ENCODE results near the gene NUSAP1. TPM values are rescaled to one million over a fixed set of nuclear protein-coding genes. Genes with fewer than 3 reads are reported as not detected.
"Not testable (repeated sequence)": the region's sequence is repeated elsewhere in the genome, so short reads cannot be mapped to it uniquely, and the experiment has no call there.

Gene NUSAP1
- total RNA-seq, 2 experiments from 2014 or later, result 179 to 206 TPM

- ATAC-seq, result peak; percentile 57
- ChIA-PET CTCF (interaction anchor here (0.5 to 1.2 kb wide), 3 partner anchors 15 to 519 kb away, joined by 3 to 4 read pairs (median 3); no protein-coding TSS in a partner anchor), POLR2A (interaction anchor here (0.6 kb wide), 1 partner anchor 139 kb away, joined by 10 read pairs; no protein-coding TSS in a partner anchor)
- Mint-ChIP-seq H3K4me3 (no peak overlapping the region), H3K4me1 (peaks cover 22% of the 10 kb centered on the region), H3K9me3 (ENCODE audit: low read depth) (no peaks in the 10 kb centered on the region), H3K27me3 (no peaks in the 10 kb centered on the region), H3K36me3 (ENCODE audit: low read depth) (peaks cover 51% of the 10 kb centered on the region), H3K27ac (no peak overlapping the region)
- DNase-seq, result no peak
- intact Hi-C loops (cut with DNase I, micrococcal nuclease), result no loop called here
Observed at GRCh38 chr15:41291065-41291631, 41.5 kb upstream of the NUSAP1 start.

GRCh38 chr15:41292521-41292920, 40.2 kb upstream of the NUSAP1 start:
- intact Hi-C loops (cut with DNase I, micrococcal nuclease), result no loop called here
- Mint-ChIP-seq H3K9me3 (ENCODE audit: low read depth) (no peaks in the 10 kb centered on the region), H3K27me3 (no peaks in the 10 kb centered on the region), H3K27ac (no peak overlapping the region), H3K4me3 (no peak overlapping the region), H3K36me3 (ENCODE audit: low read depth) (peaks cover 37% of the 10 kb centered on the region), H3K4me1 (peaks cover 13% of the 10 kb centered on the region)
- DNase-seq (no peak), ATAC-seq (no peak)
- POLR2A ChIA-PET, result no interaction called here
- CTCF ChIA-PET, result no interaction called here

DNA sequence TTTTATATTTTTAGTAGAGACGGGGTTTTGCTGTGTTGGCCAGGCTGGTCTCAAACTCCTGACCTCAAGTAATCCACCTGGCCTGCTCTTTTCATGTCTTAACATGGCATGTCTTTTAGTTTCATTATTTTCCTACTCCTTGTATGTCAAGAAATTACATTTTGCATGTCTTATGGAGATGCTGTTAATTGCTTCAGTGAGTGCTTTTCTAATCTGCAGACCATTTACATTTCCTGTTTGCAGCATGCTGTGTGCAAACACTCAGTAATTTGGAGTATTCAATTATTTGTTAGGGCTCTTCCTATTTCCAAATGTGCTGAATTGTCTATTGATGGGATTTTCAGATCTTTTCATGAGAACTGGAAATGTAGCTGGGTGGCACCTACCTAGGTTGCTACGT, 31.5 kb upstream of the NUSAP1 start:
- H3K9me3 Mint-ChIP-seq (ENCODE audit: low read depth); intact Hi-C loops (cut with DNase I, micrococcal nuclease); DNase-seq; H3K4me1 Mint-ChIP-seq; POLR2A ChIA-PET; ATAC-seq; H3K27me3 Mint-ChIP-seq; CTCF ChIA-PET; H3K27ac Mint-ChIP-seq; H3K4me3 Mint-ChIP-seq: not testable (repeated sequence)
- H3K36me3 Mint-ChIP-seq (ENCODE audit: low read depth), result peaks cover 22% of the 10 kb centered on the region

GRCh38 chr15:41301587-41301986, 31.1 kb upstream of the NUSAP1 start:
- ChIA-PET CTCF (no interaction called here), POLR2A (no interaction called here)
- no peak for ATAC-seq
- H3K36me3 Mint-ChIP-seq (ENCODE audit: low read depth), result peaks cover 22% of the 10 kb centered on the region
- H3K27me3 Mint-ChIP-seq, result no peaks in the 10 kb centered on the region
- no peak overlapping the region for H3K27ac Mint-ChIP-seq
- DNase-seq, result no peak
- H3K4me3 Mint-ChIP-seq, result no peak overlapping the region
- peaks cover 6% of the 10 kb centered on the region for H3K4me1 Mint-ChIP-seq
- no peaks in the 10 kb centered on the region for H3K9me3 Mint-ChIP-seq (ENCODE audit: low read depth)
- intact Hi-C loops (cut with DNase I, micrococcal nuclease), result no loop called here

DNA sequence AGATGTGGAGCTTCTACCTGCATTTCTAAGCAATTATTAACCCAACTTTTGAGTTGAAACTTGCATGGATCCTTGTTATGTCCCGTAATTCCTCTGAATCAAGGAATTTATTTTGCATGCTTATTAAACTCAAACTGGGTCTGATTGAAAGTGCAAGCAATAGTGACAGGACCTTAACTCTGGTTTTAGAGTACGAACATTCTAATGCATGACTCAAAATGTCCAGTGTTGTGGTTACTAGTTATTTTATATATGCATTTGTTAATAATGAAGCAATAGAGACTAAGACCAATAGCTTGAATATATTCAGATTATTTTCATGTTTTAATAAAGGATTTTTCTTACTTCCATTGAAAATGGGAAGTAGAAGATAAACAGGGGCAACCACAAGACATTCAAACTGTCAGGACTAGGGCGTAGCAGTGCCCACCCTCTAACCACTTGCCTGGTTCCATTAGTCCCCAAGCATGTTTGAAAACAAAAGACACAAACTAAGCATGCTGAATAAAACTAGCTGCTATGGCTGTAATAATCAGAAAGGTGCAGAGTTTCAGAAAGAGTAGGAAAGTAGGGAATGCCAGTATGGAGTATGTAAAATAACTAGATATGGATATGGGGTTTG, 28.4 kb upstream of the NUSAP1 start:
- Mint-ChIP-seq H3K27me3 (no peaks in the 10 kb centered on the region), H3K4me1 (peaks cover 6% of the 10 kb centered on the region), H3K27ac (no peak overlapping the region), H3K36me3 (ENCODE audit: low read depth) (peaks cover 14% of the 10 kb centered on the region), H3K4me3 (no peak overlapping the region), H3K9me3 (ENCODE audit: low read depth) (no peaks in the 10 kb centered on the region)
- DNase-seq, result no peak
- ChIA-PET CTCF (no interaction called here), POLR2A (no interaction called here)
- intact Hi-C loops (cut with DNase I, micrococcal nuclease), result no loop called here
- ATAC-seq, result no peak

GRCh38 chr15:41307679-41308078, 25.0 kb upstream of the NUSAP1 start:
- peaks cover 6% of the 10 kb centered on the region for H3K36me3 Mint-ChIP-seq (ENCODE audit: low read depth)
- H3K27me3 Mint-ChIP-seq, result no peaks in the 10 kb centered on the region
- no peaks in the 10 kb centered on the region for H3K4me1 Mint-ChIP-seq
- H3K27ac Mint-ChIP-seq, result no peak overlapping the region
- no peaks in the 10 kb centered on the region for H3K9me3 Mint-ChIP-seq (ENCODE audit: low read depth)
- ChIA-PET CTCF (no interaction called here), POLR2A (no interaction called here)
- no peak for DNase-seq
- intact Hi-C loops (cut with DNase I, micrococcal nuclease), result no loop called here
- no peak overlapping the region for H3K4me3 Mint-ChIP-seq
- no peak for ATAC-seq

DNA sequence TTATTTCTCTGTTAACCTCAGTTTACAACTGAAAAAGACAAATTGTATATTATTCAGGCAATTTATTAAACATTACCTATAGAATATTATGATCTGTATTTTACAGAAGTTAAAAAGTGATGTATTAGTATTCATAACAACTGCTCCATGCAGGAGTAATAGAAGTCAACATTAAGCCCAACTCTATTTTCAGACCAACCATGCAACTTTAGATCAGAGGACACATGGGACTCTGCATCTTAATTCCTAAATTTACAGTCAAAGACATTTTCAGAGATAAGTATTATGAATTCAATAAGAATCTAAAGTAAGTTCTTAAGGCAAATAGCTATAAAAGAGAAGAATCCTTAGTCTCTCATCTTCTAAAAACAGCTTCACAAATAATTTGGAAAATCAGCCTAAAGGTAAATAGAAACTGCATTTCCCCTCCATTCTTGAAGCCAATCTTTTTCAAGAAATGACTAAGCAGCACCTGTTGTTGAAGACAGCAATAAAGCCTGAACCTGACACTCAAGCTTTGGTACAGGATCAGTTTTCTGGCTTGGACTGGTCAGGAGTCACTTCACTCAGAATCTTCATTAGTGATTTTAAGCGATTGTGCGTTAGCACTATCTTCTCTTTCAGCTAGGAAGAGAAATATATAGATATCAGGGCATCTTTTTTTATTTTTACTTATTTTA, 23.3 kb upstream of the NUSAP1 start:
- H3K27ac Mint-ChIP-seq, result no peak overlapping the region
- no peak overlapping the region for H3K4me3 Mint-ChIP-seq
- POLR2A ChIA-PET, result interaction anchor here (0.6 kb wide), 1 partner anchor 36 kb away, joined by 3 read pairs; no protein-coding TSS in a partner anchor
- peaks cover 16% of the 10 kb centered on the region for H3K36me3 Mint-ChIP-seq (ENCODE audit: low read depth)
- no peaks in the 10 kb centered on the region for H3K27me3 Mint-ChIP-seq
- ATAC-seq (no peak), DNase-seq (no peak)
- intact Hi-C loops (cut with DNase I, micrococcal nuclease), result no loop called here
- H3K4me1 Mint-ChIP-seq, result no peaks in the 10 kb centered on the region
- CTCF ChIA-PET, result interaction anchor here (0.5 to 1.9 kb wide), 3 partner anchors 14 to 403 kb away, joined by 3 to 10 read pairs (median 3); no protein-coding TSS in a partner anchor
- H3K9me3 Mint-ChIP-seq (ENCODE audit: low read depth), result no peaks in the 10 kb centered on the region

- H3K36me3 Mint-ChIP-seq (ENCODE audit: low read depth); H3K27me3 Mint-ChIP-seq; DNase-seq; intact Hi-C loops (cut with DNase I, micrococcal nuclease); H3K27ac Mint-ChIP-seq; ATAC-seq; CTCF ChIA-PET; POLR2A ChIA-PET; H3K4me3 Mint-ChIP-seq; H3K9me3 Mint-ChIP-seq (ENCODE audit: low read depth): not testable (repeated sequence)
- peaks cover 17% of the 10 kb centered on the region for H3K4me1 Mint-ChIP-seq
Observed at GRCh38 chr15:41320805-41321330, 11.8 kb upstream of the NUSAP1 start.

DNA sequence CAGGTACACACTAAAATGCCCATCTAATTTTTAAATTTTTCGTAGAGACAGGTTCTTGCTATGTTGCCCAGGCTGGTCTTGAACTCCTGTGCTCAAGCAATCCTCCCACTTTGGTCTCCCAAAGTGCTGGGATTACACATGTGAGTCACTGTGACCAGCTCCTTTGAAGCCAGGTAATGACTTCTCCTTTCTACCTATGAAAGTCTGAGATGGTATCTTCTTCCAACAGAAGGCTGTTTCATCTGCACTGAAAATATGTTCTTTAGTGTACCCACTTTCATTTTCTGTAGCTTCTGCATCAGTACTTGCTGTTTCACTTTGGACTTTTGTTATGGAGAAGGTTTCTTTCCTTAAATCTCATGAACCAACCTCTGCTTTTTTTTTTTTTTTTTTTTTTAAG, 9.1 kb upstream of the NUSAP1 start:
- Mint-ChIP-seq H3K4me1 (peaks cover 17% of the 10 kb centered on the region), H3K9me3 (ENCODE audit: low read depth) (no peaks in the 10 kb centered on the region), H3K27ac (no peak overlapping the region), H3K36me3 (ENCODE audit: low read depth) (peaks cover 15% of the 10 kb centered on the region), H3K27me3 (no peaks in the 10 kb centered on the region), H3K4me3 (no peak overlapping the region)
- peak; percentile 96 for ATAC-seq
- peak; percentile 36 for DNase-seq
- intact Hi-C loops (cut with DNase I, micrococcal nuclease), result no loop called here
- ChIA-PET CTCF (interaction anchor here (0.6 to 2.4 kb wide), 3 partner anchors 9 to 588 kb away, joined by 3 to 10 read pairs (median 7); partner anchors contain the start of genes NUSAP1 and OIP5), POLR2A (interaction anchor here (0.6 to 2.4 kb wide), 3 partner anchors 9 to 518 kb away, joined by 5 to 19 read pairs (median 7); partner anchors contain the start of genes CHP1, EXD1, NUSAP1 and OIP5)

DNA sequence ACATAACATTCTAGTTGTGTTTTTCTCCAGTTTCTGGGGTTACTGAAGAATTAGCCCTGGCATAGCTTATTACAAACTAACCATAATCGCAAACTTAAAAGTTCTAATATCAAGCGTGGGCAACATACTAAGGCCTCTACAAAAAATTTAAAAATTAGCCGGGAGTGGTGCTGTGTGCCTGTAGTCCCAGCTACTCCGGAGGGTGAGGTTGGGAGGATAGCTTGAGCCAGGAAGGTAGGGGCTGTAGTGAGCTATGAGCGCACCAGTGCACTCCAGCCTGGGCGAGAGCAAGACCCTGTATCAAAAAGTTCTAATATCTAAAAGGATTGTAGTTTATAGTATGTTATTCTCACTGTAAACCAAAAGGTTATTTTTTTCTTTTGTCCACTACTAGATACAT, 1.4 kb upstream of the NUSAP1 start:
- H3K9me3 Mint-ChIP-seq (ENCODE audit: low read depth), result no peaks in the 10 kb centered on the region
- no peak for DNase-seq
- peaks cover 28% of the 10 kb centered on the region for H3K36me3 Mint-ChIP-seq (ENCODE audit: low read depth)
- ChIA-PET CTCF (interaction anchor here (0.7 kb wide), 1 partner anchor 46 kb away, joined by 3 read pairs; no protein-coding TSS in a partner anchor), POLR2A (no interaction called here)
- H3K4me1 Mint-ChIP-seq, result peaks cover 21% of the 10 kb centered on the region
- peak overlapping the region; percentile 92 for H3K27ac Mint-ChIP-seq
- H3K27me3 Mint-ChIP-seq, result no peaks in the 10 kb centered on the region
- intact Hi-C loops (cut with DNase I, micrococcal nuclease), result loop anchor here (5.0 to 10.0 kb wide), 4 partner anchors 214 to 496 kb away; partner anchors contain the start of genes CHAC1 (in 1 of the 2), INO80 (in 1 of the 2) and JMJD7 (in 1 of the 2)
- ATAC-seq, result no peak
- H3K4me3 Mint-ChIP-seq, result peak overlapping the region; percentile 91

- intact Hi-C loops (cut with DNase I, micrococcal nuclease), result loop anchor here (1.0 to 10.0 kb wide), 17 partner anchors 49 to 763 kb away; partner anchors contain the start of genes CHAC1 (in 2 of the 2), CHP1 (in 2 of the 2), INO80 (in 2 of the 2) and DNAJC17 (in 1 of the 2)
- peak overlapping the region; percentile 91 for H3K4me3 Mint-ChIP-seq
- H3K36me3 Mint-ChIP-seq (ENCODE audit: low read depth), result peaks cover 30% of the 10 kb centered on the region
- no peaks in the 10 kb centered on the region for H3K9me3 Mint-ChIP-seq (ENCODE audit: low read depth)
- no peaks in the 10 kb centered on the region for H3K27me3 Mint-ChIP-seq
- H3K27ac Mint-ChIP-seq, result peak overlapping the region; percentile 92
- peaks cover 26% of the 10 kb centered on the region for H3K4me1 Mint-ChIP-seq
- CTCF ChIA-PET, result interaction anchor here (0.9 to 1.9 kb wide), 4 partner anchors 8 to 113 kb away, joined by 3 to 8 read pairs (median 6); partner anchors contain the start of genes CHP1 and EXD1
- POLR2A ChIA-PET, result interaction anchor here (0.6 to 2.6 kb wide), 9 partner anchors 9 to 637 kb away, joined by 3 to 19 read pairs (median 4); partner anchors contain the start of genes CHP1, MAPKBP1 and RAD51
- DNase-seq (no peak), ATAC-seq (no peak)
Observed at GRCh38 chr15:41331833-41332193, 868 bp upstream of the NUSAP1 start.
